Subcutaneous adipose tissue (tissue), 4 donors: Measurements from ENCODE around the gene DCTN2. TPM values are rescaled to one million over a fixed set of nuclear protein-coding genes. Genes with fewer than 3 reads are reported as not detected.

ENCODE experiments used
- CTCF ChIP-seq: fragments of 450-650 bp; IDR thresholded peaks from one replicate; pipeline ENCODE4 v1.5.1; 2016; ENCODE audit warnings: low read depth, mild to moderate bottlenecking, control low read depth, antibody characterized with exemption, moderate library complexity
- small RNA-seq: library from RNA; depleted of rRNA; stranded (forward); fragments of <200 nt; gene quantifications from one replicate; pipeline ENCODE3, GENCODE V24; 2016
- total RNA-seq, 4 donors: library from RNA; depleted of rRNA; stranded (reverse); fragments of >200 nt; gene quantifications; one replicate each; pipeline ENCODE4 v1.1.0, GENCODE V29; 2016

DCTN2 gene
- total RNA-seq, 4 donors from 2014 or later = 78.6 to 161 (median 131) TPM

GRCh38 chr12:57488402-57489156 lies 58.4 kb downstream of the DCTN2 start:
- TF ChIP-seq CTCF = no peak

- TF ChIP-seq CTCF = no peak
Observed at GRCh38 chr12:57487597-57488401, 59.2 kb downstream of the DCTN2 start, which contains the start of gene MARS1. TSS of gene MARS1 (plus strand) at chr12:57488068. CDS start at chr12:57488091, 23 bp downstream.

- no peak for TF ChIP-seq CTCF
Observed at GRCh38 chr12:57487055-57487596, 59.9 kb downstream of the DCTN2 start.

GRCh38 chr12:57485695-57486094 lies 61.3 kb downstream of the DCTN2 start:
- no peak for TF ChIP-seq CTCF

- TF ChIP-seq CTCF = no peak
Observed at GRCh38 chr12:57483466-57483865, 63.5 kb downstream of the DCTN2 start.

GRCh38 chr12:57481671-57482070 lies 65.3 kb downstream of the DCTN2 start:
- TF ChIP-seq CTCF = no peak

Small RNA genes lying within 50 kb of the gene (small RNA-seq; reads per million reads assigned to genes)
- not detected for gene MIR616

Other genes starting within 250 kb of the DCTN2 start
- 10 to 100 TPM; 48.2 to 51.2 (median 48.7) TPM for gene R3HDM2, start 116.1 kb downstream of the DCTN2 start, total RNA-seq
- not detected for gene INHBC, start 112.4 kb downstream of the DCTN2 start, total RNA-seq
- gene INHBE, start 91.9 kb downstream of the DCTN2 start, total RNA-seq = not detected
- 1 to 10 TPM in 3 of 4 donors, not detected in 1; 1.5 to 3.7 (median 2.9) TPM for gene GLI1, start 87.4 kb downstream of the DCTN2 start, total RNA-seq
- gene ARHGAP9, start 67.3 kb downstream of the DCTN2 start, total RNA-seq = 10 to 100 TPM; 16.6 to 50.1 (median 24.7) TPM
- gene MARS1, start 59.1 kb downstream of the DCTN2 start, total RNA-seq = 10 to 100 TPM; 43.4 to 86.9 (median 47.5) TPM
- gene DDIT3, start 26.7 kb downstream of the DCTN2 start, total RNA-seq = 10 to 100 TPM; 23.3 to 68.8 (median 45.1) TPM
- 10 to 100 TPM; 14.8 to 41.4 (median 16.8) TPM for gene MBD6, start 24.4 kb downstream of the DCTN2 start, total RNA-seq
- gene KIF5A, start 2.9 kb upstream of the DCTN2 start, total RNA-seq = under 1 TPM in 2 of 4 donors, not detected in 2; 0.17 to 0.38 TPM
- gene PIP4K2C, start 44.0 kb upstream of the DCTN2 start, total RNA-seq = 10 to 100 TPM; 10.7 to 13.2 (median 11.9) TPM
- gene DTX3, start 57.6 kb upstream of the DCTN2 start, total RNA-seq = 1 to 10 TPM; 1.8 to 4.8 (median 4.0) TPM
- gene ARHGEF25, start 64.2 kb upstream of the DCTN2 start, total RNA-seq = 10 to 100 TPM in 1 of 4 donors, 1 to 10 TPM in 3; 2.1 to 13.6 (median 8.9) TPM
- gene B4GALNT1, start 86.0 kb upstream of the DCTN2 start, total RNA-seq = 1 to 10 TPM in 1 of 4 donors, under 1 TPM in 3; 0.17 to 3.4 (median 0.49) TPM
- gene OS9, start 146.9 kb upstream of the DCTN2 start, total RNA-seq = 100 to 1,000 TPM; 120 to 390 (median 277) TPM
- 1 to 10 TPM in 3 of 4 donors, under 1 TPM in 1; 0.49 to 2.8 (median 2.0) TPM for gene AGAP2, start 191.6 kb upstream of the DCTN2 start, total RNA-seq
- gene TSPAN31, start 197.8 kb upstream of the DCTN2 start, total RNA-seq = 100 to 1,000 TPM in 1 of 4 donors, 10 to 100 TPM in 3; 52.8 to 116 (median 62.2) TPM
- 100 to 1,000 TPM in 1 of 4 donors, 10 to 100 TPM in 3; 66.3 to 104 (median 83.6) TPM for gene CDK4, start 205.1 kb upstream of the DCTN2 start, total RNA-seq
- gene MARCHF9, start 207.9 kb upstream of the DCTN2 start, total RNA-seq = 10 to 100 TPM in 1 of 4 donors, 1 to 10 TPM in 3; 4.2 to 10.5 (median 5.2) TPM
- gene CYP27B1, start 219.9 kb upstream of the DCTN2 start, total RNA-seq = under 1 TPM in 2 of 4 donors, not detected in 2; 0.17 to 0.44 TPM
- gene METTL1, start 224.9 kb upstream of the DCTN2 start, total RNA-seq = 10 to 100 TPM in 1 of 4 donors, 1 to 10 TPM in 3; 4.4 to 13.7 (median 6.2) TPM
- gene EEF1AKMT3, start 225.4 kb upstream of the DCTN2 start, total RNA-seq = 10 to 100 TPM; 10.3 to 14.6 (median 11.4) TPM
- gene TSFM, start 235.6 kb upstream of the DCTN2 start, total RNA-seq = 10 to 100 TPM; 16.7 to 26.0 (median 22.9) TPM